HAP-1 (cell line): ENCODE data around the gene NUAK1.
A peak's percentile ranks its signal among the peaks of the same experiment; 100 is the strongest.

Experiments used
- DNase-seq, 2 experiments: peaks; one replicate each; pipeline ENCODE4 v3.0.0-alpha.2; 2016 to 2020; ENCODE audit warnings: low spot score in 2 of 2
- H3K27me3 ChIP-seq: fragments of 250-450 bp; sonication (Bioruptor Pico); 2 replicates; pipeline ENCODE4 v1.5.1; 2020; ENCODE audit warnings: low read depth, mild to moderate bottlenecking, moderate library complexity
- H3K36me3 ChIP-seq: fragments of 250-450 bp; sonication (Bioruptor Pico); replicated peaks from 2 replicates; pipeline ENCODE4 v1.5.1; 2020; ENCODE audit warnings: mild to moderate bottlenecking
- H3K4me1 ChIP-seq: fragments of 250-450 bp; sonication (Bioruptor Pico); 2 replicates; pipeline ENCODE4 v1.5.1; 2020; ENCODE audit warnings: mild to moderate bottlenecking
- H3K4me3 ChIP-seq: fragments of 250-450 bp; sonication (Bioruptor Pico); 2 replicates; pipeline ENCODE4 v1.5.1; 2020; ENCODE audit warnings: mild to moderate bottlenecking, moderate library complexity
- H3K9me3 ChIP-seq: fragments of 250-450 bp; sonication (Bioruptor Pico); 2 replicates; pipeline ENCODE4 v1.5.1; 2020; ENCODE audit warnings: mild to moderate bottlenecking, moderate library complexity
- in situ Hi-C: fragments of 300-500 bp; cut with MboI; formaldehyde crosslinking; loops from 3 replicates; pipeline ENCODE4 v1.14.3; 2020; ENCODE audit warnings: low sequenced_read_pairs, inconsistent platforms, mixed read lengths

The NUAK1 gene

DNA sequence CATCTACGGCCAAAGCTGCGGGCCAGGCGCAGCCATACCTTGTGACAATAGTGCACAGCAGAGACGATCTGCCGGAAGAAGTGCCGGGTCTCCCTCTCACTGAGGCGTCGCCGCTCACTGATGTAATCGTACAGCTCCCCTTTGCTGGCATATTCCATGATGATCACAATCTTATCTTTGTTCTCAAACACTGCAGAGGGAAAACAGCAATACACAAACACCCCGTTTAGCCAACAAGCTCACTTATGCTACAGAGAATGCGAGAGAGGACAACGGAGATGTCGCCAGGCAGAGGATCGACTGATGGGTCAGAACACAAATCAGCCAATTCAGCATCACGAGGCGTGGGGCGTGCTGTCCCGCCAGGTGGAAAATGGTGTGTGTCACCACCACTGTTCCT, 52.1 kb downstream of the NUAK1 start:
- Histone ChIP-seq H3K4me1 (peaks cover 17% of the 10 kb centered on the region), H3K36me3 (peaks cover 24% of the 10 kb centered on the region), H3K9me3 (no peaks in the 10 kb centered on the region), H3K4me3 (no peak overlapping the region), H3K27me3 (no peaks in the 10 kb centered on the region)
- in situ Hi-C loops: no loop called here
- no peak for DNase-seq

DNA sequence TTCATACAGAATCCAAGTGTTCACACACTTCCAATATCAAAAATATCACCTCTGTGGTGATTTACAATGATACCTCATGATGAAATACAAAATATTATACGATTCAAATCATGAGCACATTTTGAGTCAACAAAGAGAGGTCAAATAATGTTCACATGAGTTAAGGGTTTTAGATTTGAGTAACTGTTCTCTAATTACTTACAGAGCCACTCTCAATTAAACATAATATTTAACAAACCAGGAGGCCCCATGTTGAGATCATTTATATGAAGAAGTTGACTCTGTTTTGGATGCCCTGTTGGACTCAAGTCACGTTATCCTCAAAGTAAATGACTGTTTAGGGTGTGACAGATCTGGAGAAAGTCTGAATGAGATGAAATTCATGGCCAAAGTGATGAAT, 53.5 kb downstream of the NUAK1 start:
- H3K27me3 ChIP-seq: no peaks in the 10 kb centered on the region
- no peaks in the 10 kb centered on the region for H3K9me3 ChIP-seq
- no peak overlapping the region for H3K4me3 ChIP-seq
- H3K4me1 ChIP-seq: peaks cover 17% of the 10 kb centered on the region
- peaks cover 24% of the 10 kb centered on the region for H3K36me3 ChIP-seq
- in situ Hi-C loops: no loop called here
- no peak for DNase-seq

DNA sequence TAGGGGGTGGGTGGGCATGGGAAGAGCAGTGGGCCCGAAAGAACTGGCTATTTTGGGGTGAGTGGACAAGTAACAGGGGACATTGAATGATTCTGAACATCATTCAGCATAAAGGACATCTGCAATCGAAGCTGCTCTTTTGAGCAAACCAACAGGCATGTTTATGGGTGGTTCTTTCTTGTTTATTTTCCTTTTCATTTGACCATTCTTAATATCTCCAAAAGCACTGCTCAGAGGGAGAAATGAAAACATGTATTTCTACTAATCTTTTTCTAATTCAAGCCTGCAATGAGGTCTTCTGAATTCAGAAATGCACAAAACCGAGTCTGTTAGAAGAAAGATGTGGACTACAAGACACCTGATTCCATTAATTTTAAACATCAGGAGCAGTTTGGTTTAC, 54.0 kb downstream of the NUAK1 start:
- Histone ChIP-seq H3K4me1 (peaks cover 17% of the 10 kb centered on the region), H3K36me3 (peaks cover 24% of the 10 kb centered on the region), H3K4me3 (no peak overlapping the region), H3K27me3 (no peaks in the 10 kb centered on the region), H3K9me3 (no peaks in the 10 kb centered on the region)
- no peak for DNase-seq
- in situ Hi-C loops: no loop called here

- no peak overlapping the region for H3K4me3 ChIP-seq
- H3K27me3 ChIP-seq: no peaks in the 10 kb centered on the region
- peaks cover 24% of the 10 kb centered on the region for H3K36me3 ChIP-seq
- in situ Hi-C loops: no loop called here
- no peaks in the 10 kb centered on the region for H3K9me3 ChIP-seq
- DNase-seq: peak; percentile 81 to 82
- peaks cover 17% of the 10 kb centered on the region for H3K4me1 ChIP-seq
Observed at GRCh38 chr12:106084014-106084671, 54.6 kb downstream of the NUAK1 start.

DNA sequence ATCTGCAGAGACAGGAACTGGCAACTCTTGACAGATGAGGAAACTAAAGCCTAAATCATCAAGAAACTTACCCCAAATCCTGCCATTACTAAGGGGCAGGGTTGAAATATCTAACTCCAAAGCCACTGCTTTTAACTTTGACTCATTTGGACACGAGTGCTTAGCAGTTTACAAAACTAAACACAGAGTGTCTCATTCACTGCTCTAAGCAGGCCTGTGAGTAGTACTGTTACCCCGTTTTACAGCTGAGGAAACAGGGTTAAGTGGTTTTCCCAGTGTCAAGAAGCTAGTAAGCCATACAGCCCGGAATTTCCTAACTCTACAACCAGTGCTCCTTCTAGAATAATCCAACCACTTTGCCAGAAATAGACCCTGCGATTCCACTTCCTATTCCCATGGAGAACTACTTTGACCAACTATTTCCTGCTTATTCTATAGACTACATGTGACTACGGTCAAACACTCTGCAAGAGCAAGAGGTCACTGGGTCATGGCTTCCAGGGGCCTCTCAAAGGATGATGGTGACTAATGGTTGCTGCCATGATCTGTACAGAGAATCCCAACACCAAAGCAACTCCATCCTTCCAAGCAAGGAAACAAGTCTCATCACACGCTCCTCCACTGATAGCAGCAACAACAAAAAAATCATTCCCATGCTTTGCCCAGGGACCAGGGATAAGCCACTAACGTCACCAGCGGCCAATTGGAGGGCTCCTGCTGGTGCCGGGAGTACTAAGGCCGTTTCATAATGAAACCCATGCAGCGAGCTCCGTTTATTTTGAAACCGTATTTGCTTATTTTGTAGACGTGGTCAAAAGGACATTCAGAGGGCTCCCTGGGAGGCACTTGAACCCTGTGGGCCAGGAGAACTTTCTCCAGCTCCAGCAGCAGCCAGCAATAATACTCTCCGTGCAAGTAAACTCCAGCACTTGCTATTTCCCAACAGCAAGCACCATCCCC, 56.3 kb downstream of the NUAK1 start:
- no peaks in the 10 kb centered on the region for H3K27me3 ChIP-seq
- H3K36me3 ChIP-seq: peaks cover 24% of the 10 kb centered on the region
- H3K9me3 ChIP-seq: no peaks in the 10 kb centered on the region
- DNase-seq: no peak
- in situ Hi-C loops: no loop called here
- peaks cover 17% of the 10 kb centered on the region for H3K4me1 ChIP-seq
- H3K4me3 ChIP-seq: no peak overlapping the region

DNA sequence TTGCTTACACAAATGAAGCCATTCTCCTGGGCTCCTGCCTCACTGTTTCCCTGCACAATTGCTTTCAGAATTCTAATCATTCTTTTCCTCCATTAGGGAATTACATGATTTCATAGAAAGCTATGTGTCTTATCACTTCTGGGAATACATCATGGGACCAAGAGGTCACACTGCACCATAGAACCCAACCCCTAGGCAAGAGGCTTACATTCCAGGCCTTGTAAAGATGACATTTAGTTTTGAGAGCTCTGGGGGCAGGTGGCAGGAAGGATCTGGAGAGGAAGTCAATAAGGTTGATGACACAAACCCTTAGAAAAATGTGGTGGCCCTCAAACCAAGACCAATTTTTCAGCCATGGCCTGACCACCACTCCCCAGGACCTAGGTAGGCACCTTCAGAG, 57.1 kb downstream of the NUAK1 start:
- no peak for DNase-seq
- peaks cover 24% of the 10 kb centered on the region for H3K36me3 ChIP-seq
- no peaks in the 10 kb centered on the region for H3K27me3 ChIP-seq
- H3K4me1 ChIP-seq: peaks cover 17% of the 10 kb centered on the region
- H3K4me3 ChIP-seq: no peak overlapping the region
- in situ Hi-C loops: no loop called here
- H3K9me3 ChIP-seq: no peaks in the 10 kb centered on the region

DNA sequence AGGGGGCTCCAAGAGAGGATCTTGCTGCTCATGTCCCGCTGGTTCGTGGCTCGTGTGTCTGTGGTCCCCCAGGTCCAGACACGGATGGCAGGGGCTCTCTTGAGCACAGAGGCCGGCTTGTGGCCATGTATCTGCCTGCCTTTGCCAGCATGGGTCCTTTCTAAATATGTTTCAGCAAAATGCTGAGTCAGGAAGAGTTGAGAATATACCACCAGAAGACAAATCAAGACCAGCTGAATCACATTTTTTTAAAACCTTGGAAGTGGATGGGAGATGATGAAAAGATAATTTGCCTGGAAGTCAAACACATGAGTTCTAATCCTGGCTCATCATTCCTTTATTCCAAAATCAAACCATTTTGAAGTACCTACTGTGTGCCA, 58.0 kb downstream of the NUAK1 start:
- no peak for DNase-seq
- Histone ChIP-seq H3K4me3 (no peak overlapping the region), H3K4me1 (peaks cover 17% of the 10 kb centered on the region), H3K36me3 (peaks cover 19% of the 10 kb centered on the region), H3K9me3 (no peaks in the 10 kb centered on the region), H3K27me3 (no peaks in the 10 kb centered on the region)
- in situ Hi-C loops: no loop called here

- no peaks in the 10 kb centered on the region for H3K27me3 ChIP-seq
- DNase-seq: no peak
- no peak overlapping the region for H3K4me3 ChIP-seq
- in situ Hi-C loops: no loop called here
- H3K4me1 ChIP-seq: peaks cover 17% of the 10 kb centered on the region
- H3K36me3 ChIP-seq: peaks cover 19% of the 10 kb centered on the region
- H3K9me3 ChIP-seq: no peaks in the 10 kb centered on the region
Observed at GRCh38 chr12:106080041-106080790, 58.5 kb downstream of the NUAK1 start.

DNA sequence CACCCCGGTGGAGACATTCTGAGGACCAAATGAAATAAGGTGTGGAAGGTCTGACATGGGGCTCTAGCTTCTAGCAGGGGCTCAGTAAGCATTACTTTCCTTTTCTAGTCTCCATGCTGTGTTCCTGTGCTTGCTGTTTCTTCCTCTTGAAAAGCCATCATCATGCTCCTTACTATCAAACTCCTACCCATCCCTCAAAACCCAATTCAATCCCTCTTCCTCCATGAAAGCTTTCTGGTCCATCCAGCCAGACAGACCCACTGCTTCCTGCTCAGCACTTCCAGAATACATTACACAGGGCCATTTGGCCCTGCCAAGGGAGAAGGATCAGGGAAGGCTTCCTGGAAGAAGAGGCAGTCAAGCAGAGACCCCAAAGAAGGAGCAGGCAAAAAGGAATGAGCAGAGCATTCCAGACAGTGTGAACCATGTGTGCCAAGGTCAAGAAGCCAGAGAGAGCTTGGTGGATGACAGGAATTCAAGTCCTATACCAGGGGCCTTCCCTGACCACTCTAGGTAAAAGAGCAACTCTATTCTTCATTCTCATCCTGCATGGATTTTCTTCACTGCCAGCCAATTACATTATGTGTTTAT, 59.5 kb downstream of the NUAK1 start:
- no peak overlapping the region for H3K4me3 ChIP-seq
- H3K4me1 ChIP-seq: peaks cover 9% of the 10 kb centered on the region
- DNase-seq: no peak
- peaks cover 16% of the 10 kb centered on the region for H3K36me3 ChIP-seq
- H3K27me3 ChIP-seq: no peaks in the 10 kb centered on the region
- no peaks in the 10 kb centered on the region for H3K9me3 ChIP-seq
- in situ Hi-C loops: no loop called here

DNA sequence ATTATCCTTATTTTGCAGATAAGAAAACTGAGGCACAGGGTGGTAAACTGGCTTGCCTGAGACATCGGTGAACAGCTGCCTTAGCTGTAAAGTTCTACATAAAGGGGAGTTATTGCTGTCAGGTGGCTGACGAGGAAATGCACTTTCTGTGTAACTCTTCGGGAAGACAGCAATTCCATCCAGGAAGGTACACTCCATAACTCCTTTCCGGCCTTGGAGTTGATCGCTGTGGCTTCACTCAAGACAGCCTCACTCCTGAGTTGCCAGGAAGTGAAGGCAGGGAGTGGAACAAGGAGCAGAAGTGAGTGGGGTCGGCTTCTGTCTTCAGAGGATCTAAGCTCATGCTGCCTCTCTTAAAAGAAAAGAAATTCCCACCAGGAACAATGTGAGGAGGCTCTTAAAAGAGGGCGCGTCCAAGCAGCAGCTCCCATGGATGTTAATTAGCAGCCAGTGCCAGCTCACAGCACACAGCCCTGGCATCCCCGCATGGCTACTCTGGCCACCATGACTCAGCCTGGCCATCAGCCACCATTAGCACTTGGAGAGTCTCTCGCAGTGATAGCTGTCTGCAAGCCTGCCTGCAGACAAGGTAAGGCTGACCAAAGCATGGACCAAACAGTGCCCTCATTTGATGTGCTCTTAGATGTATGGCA, 60.3 kb downstream of the NUAK1 start:
- no peak overlapping the region for H3K4me3 ChIP-seq
- peaks cover 3% of the 10 kb centered on the region for H3K4me1 ChIP-seq
- H3K27me3 ChIP-seq: no peaks in the 10 kb centered on the region
- no peaks in the 10 kb centered on the region for H3K9me3 ChIP-seq
- in situ Hi-C loops: no loop called here
- no peak for DNase-seq
- H3K36me3 ChIP-seq: peaks cover 12% of the 10 kb centered on the region

GRCh38 chr12:106074706-106075392, 63.9 kb downstream of the NUAK1 start:
- no peaks in the 10 kb centered on the region for H3K27me3 ChIP-seq
- no peaks in the 10 kb centered on the region for H3K9me3 ChIP-seq
- no peak overlapping the region for H3K4me3 ChIP-seq
- no peak for DNase-seq
- in situ Hi-C loops: no loop called here
- no peaks in the 10 kb centered on the region for H3K4me1 ChIP-seq
- H3K36me3 ChIP-seq: peaks cover 7% of the 10 kb centered on the region; the same call in 1 of the 2 replicates

- no peak overlapping the region for H3K4me3 ChIP-seq
- in situ Hi-C loops: no loop called here
- no peak for DNase-seq
Observed at GRCh38 chr12:106074361-106074705, 64.4 kb downstream of the NUAK1 start.

GRCh38 chr12:106073179-106073578, 65.6 kb downstream of the NUAK1 start:
- no peaks in the 10 kb centered on the region for H3K27me3 ChIP-seq

More at GRCh38 chr12:106074361-106074705, 64.4 kb downstream of the NUAK1 start:
- H3K9me3 ChIP-seq: no peaks in the 10 kb centered on the region
- peaks cover 8% of the 10 kb centered on the region for H3K36me3 ChIP-seq
- no peaks in the 10 kb centered on the region for H3K4me1 ChIP-seq
- H3K27me3 ChIP-seq: no peaks in the 10 kb centered on the region

More at GRCh38 chr12:106073179-106073578, 65.6 kb downstream of the NUAK1 start:
- Histone ChIP-seq H3K4me3 (no peak overlapping the region), H3K36me3 (peaks cover 13% of the 10 kb centered on the region), H3K9me3 (no peaks in the 10 kb centered on the region), H3K4me1 (no peaks in the 10 kb centered on the region)
- no peak for DNase-seq
- in situ Hi-C loops: no loop called here
